ENCODE measurements around the gene ANAPC1. TPM values are rescaled to one million over a fixed set of nuclear protein-coding genes. Genes with fewer than 3 reads are reported as not detected.

The ANAPC1 gene
- total and polyA plus RNA-seq, 10 donors = 7.0 to 82.2 (median 47.7) TPM

DNA sequence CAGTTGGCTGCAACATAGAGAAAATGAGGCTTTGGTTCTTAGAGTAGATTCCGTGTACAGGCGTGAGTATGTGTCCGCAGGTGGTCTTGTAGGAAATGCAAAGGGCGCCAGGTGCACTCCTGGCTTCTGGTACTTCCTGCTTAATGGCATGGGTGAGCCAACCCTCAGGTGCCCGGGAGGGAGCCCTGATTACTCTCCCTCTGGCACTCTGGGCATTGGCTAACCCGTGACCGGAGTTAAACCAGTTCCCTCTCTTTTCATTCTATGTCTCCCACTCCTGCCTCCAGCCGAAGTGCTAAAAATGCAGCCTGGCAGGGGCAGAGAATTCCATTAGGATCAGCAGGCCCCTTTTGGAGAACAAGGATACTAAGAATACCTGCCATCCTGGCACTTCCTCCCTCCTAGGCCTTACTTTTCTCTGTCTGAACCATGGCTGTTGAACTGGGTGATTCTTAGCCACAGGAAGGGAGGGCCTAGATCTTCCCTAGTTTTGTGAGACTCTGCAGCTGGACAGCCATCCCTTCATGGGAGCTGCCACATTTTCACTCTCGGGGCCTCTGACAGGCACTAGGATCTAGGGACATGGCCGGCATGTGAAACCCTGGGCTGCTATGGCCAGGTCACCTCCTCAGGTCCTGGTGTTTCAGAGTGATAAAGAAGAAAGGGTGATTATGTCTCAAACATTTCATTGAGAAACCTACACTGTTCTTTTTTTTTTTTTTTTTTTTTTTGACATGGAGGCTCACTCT, 20.9 kb upstream of the ANAPC1 start:
- H3K4me3 ChIP-seq = peak overlapping the region in 1 of 8 donors; percentile 6
- intact Hi-C loops (cut with DNase I; ENCODE audit: low total_unique reads) = no loop called here
- H3K27me3 ChIP-seq (replicated peaks in 1 of 7) = peaks cover 0 to 4% (median 0%) of the 10 kb centered on the region in 7 donors
- H3K27ac ChIP-seq = peak overlapping the region in 5 of 8 donors; percentile 8 to 79 (median 65)
- peaks cover 0 to 84% (median 33%) of the 10 kb centered on the region in 6 donors for H3K4me1 ChIP-seq
- WGBS, 5 donors = 91 to 95% (median 95%) methylated on average over 10 of the region's 10 CpGs
- H3K9me3 ChIP-seq = no peaks in the 10 kb centered on the region
- H3K36me3 ChIP-seq = no peaks in the 10 kb centered on the region
- TF ChIP-seq CTCF (IDR thresholded peaks at IDR 0.05 in 8 of 11, conservative IDR thresholded peaks at IDR 0.05 in 3 of 11) (no peak), POLR2AphosphoS5 (IDR thresholded peaks at IDR 0.05) (no peak), POLR2A (IDR thresholded peaks at IDR 0.05) (no peak)
- no peak for DNase-seq

DNA sequence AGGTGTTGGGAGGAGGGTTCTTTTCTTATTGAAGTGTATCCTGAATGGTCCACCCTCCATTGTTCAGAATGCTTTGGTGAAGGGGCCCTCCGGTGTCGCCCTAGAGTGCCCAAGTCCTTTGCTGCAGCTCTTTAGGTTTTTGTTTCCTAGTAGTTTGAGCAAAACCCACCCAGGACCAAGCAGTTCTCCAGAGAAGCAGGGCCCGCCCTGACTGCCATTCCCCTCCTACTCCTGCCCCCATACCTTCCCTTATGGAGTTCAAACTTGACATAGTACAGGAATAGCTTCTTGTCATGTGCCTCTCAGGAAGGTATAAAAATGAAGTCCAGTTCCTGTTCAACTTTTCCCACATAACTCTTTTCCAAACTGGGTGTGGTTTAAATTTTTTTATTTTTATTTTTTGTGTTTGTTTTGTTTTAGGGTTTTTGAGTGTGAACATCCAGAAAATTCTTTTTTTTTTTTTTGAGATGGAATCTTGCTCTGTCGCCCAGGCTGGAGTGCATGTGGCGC, 20.0 kb upstream of the ANAPC1 start:
- TF ChIP-seq CTCF (IDR thresholded peaks at IDR 0.05 in 8 of 11, conservative IDR thresholded peaks at IDR 0.05 in 3 of 11) (no peak), POLR2A (IDR thresholded peaks at IDR 0.05) (no peak), POLR2AphosphoS5 (IDR thresholded peaks at IDR 0.05) (no peak)

DNA sequence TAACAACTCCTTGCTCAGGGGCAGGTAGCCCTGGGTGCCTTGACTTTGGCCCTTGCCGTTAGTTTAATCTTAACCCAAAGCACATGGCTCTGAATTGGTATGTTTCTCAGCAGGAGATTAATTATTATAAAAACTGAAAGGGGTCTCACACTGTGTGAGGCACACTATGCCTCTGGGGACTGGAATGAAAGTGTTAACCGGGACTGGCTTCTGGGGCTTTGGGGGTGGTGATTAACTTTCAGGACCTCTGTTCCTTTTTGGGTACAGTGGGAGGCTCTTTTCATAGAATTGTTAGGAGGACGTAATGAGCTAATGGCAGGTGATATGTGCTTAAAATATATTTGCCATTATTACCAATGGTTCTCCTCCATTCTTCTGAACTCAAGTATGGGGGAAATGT, 19.5 kb upstream of the ANAPC1 start:
- Histone ChIP-seq H3K27me3 (replicated peaks in 1 of 7) (peaks cover 0 to 18% (median 3%) of the 10 kb centered on the region in 7 donors), H3K36me3 (no peaks in the 10 kb centered on the region), H3K27ac (peak overlapping the region in 4 of 8 donors; percentile 1 to 70 (median 28)), H3K4me3 (peak overlapping the region in 2 of 8 donors; percentile 8 to 84), H3K9me3 (no peaks in the 10 kb centered on the region), H3K4me1 (peaks cover 0 to 92% (median 45%) of the 10 kb centered on the region in 6 donors)
- WGBS, 5 donors = 67 to 86% (median 71%) methylated on average over 3 of the region's 3 CpGs
- intact Hi-C loops (cut with DNase I; ENCODE audit: low total_unique reads) = no loop called here
- TF ChIP-seq POLR2AphosphoS5 (IDR thresholded peaks at IDR 0.05) (no peak), CTCF (IDR thresholded peaks at IDR 0.05 in 8 of 11, conservative IDR thresholded peaks at IDR 0.05 in 3 of 11) (no peak), POLR2A (IDR thresholded peaks at IDR 0.05) (no peak)
- no peak for DNase-seq

More for the DNA sequence above, 20.0 kb upstream of the ANAPC1 start:
- DNase-seq = no peak
- Histone ChIP-seq H3K9me3 (no peaks in the 10 kb centered on the region), H3K4me1 (peaks cover 0 to 92% (median 41%) of the 10 kb centered on the region in 6 donors), H3K27ac (peak overlapping the region in 4 of 8 donors; percentile 1 to 70 (median 28)), H3K36me3 (no peaks in the 10 kb centered on the region), H3K27me3 (replicated peaks in 1 of 7) (peaks cover 0 to 13% (median 0%) of the 10 kb centered on the region in 7 donors), H3K4me3 (peak overlapping the region in 1 of 8 donors; percentile 84)
- intact Hi-C loops (cut with DNase I; ENCODE audit: low total_unique reads) = no loop called here
- whole genome bisulfite sequencing, 5 donors = 88 to 97% (median 91%) methylated on average over 5 of the region's 5 CpGs

DNA sequence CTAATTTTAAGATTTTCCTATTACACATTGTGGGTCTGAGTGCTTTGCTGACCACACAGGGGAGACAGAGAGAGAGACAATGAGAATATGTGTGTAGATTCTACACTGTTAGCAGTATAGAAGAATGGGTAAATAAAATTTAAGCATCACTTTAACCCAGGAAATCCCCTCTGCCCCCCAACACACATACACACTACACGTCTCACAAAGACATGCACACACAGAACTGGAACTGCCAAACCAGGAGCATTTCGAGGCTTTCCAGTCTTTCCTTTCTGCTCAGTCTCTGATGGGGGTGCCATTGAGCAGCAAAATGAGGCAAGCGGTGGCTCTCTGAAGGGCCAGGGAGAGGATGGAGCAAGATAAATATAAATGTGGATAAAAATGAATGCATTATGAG, 16.9 kb upstream of the ANAPC1 start:
- Histone ChIP-seq H3K9me3 (no peaks in the 10 kb centered on the region), H3K4me3 (peak overlapping the region in 6 of 8 donors; percentile 9 to 84 (median 65)), H3K27me3 (replicated peaks in 1 of 7) (peaks cover 0 to 35% (median 5%) of the 10 kb centered on the region in 7 donors), H3K27ac (peak overlapping the region in 5 of 8 donors; percentile 22 to 82 (median 81)), H3K4me1 (peaks cover 4 to 90% (median 44%) of the 10 kb centered on the region in 6 donors), H3K36me3 (no peaks in the 10 kb centered on the region)
- 12 to 48% (median 30%) methylated on average over 3 of the region's 3 CpGs for WGBS, 5 donors
- TF ChIP-seq CTCF (IDR thresholded peaks at IDR 0.05 in 8 of 11, conservative IDR thresholded peaks at IDR 0.05 in 3 of 11) = no peak
- TF ChIP-seq POLR2AphosphoS5 (IDR thresholded peaks at IDR 0.05) = peak in 1 of 3 donors; percentile 36
- TF ChIP-seq POLR2A (IDR thresholded peaks at IDR 0.05) = no peak
- no peak for DNase-seq
- intact Hi-C loops (cut with DNase I; ENCODE audit: low total_unique reads) = no loop called here

All from spleen (tissue), 11 donors.